CD8-positive, alpha-beta memory T cell (primary cell): ENCODE results near the gene DHX15. TPM values are rescaled to one million over a fixed set of nuclear protein-coding genes. Genes with fewer than 3 reads are reported as not detected.

Experiments
- CTCF ChIA-PET: fragments of 350-600 bp; sonication (Branson Sonifier 250); formaldehyde crosslinking; loops from one replicate; lab custom pipeline; 2021; ENCODE audit warnings: antibody characterized with exemption; lab: Charles Lee
- POLR2A ChIA-PET: fragments of 350-600 bp; sonication (Branson Sonifier 250); formaldehyde crosslinking; loops from one replicate; lab custom pipeline; 2021; ENCODE audit warnings: antibody characterized with exemption; lab: Charles Lee
- DNase-seq, 5 donors: peaks; one replicate each; pipeline versions ENCODE4 v3.0.0 to v3.0.0-alpha.2; 2020 to 2022; ENCODE audit warnings: mixed read lengths in 1 of 5
- H3K27ac ChIP-seq: one replicate; pipeline ENCODE4 v1.7.0; 2013; ENCODE audit warnings: low read depth, mild to moderate bottlenecking, low read length, moderate library complexity
- H3K27me3 ChIP-seq: 2 replicates; pipeline ENCODE4 v1.7.0; 2013; ENCODE audit warnings: low read length, mild to moderate bottlenecking; ENCODE audit not compliant: insufficient read depth, poor library complexity, severe bottlenecking
- H3K36me3 ChIP-seq: 2 replicates; pipeline ENCODE4 v1.7.0; 2013; ENCODE audit warnings: mild to moderate bottlenecking, low read length, moderate library complexity; ENCODE audit not compliant: insufficient read depth
- H3K4me1 ChIP-seq: 2 replicates; pipeline ENCODE4 v1.7.0; 2013; ENCODE audit warnings: mild to moderate bottlenecking, low read length, moderate library complexity; ENCODE audit not compliant: insufficient read depth
- H3K4me3 ChIP-seq: 2 replicates; pipeline ENCODE4 v1.7.0; 2013; ENCODE audit warnings: mild to moderate bottlenecking, low read length
- H3K9me3 ChIP-seq: 2 replicates; pipeline ENCODE4 v1.7.0; 2013; ENCODE audit warnings: mild to moderate bottlenecking, low read length
- H3K27ac Mint-ChIP-seq, 8 donors: one replicate each; pipeline ENCODE4 v1.8.0; 2020 to 2021; ENCODE audit warnings: mixed read lengths in 8 of 8, mild to moderate bottlenecking in 6 of 8, inconsistent platforms in 3 of 8, moderate library complexity in 3 of 8
- H3K27me3 Mint-ChIP-seq, 2 donors: one replicate each; pipeline ENCODE4 v1.8.0; 2020 to 2021; ENCODE audit warnings: mixed read lengths in 2 of 2, mild to moderate bottlenecking in 1 of 2, moderate library complexity in 1 of 2
- H3K36me3 Mint-ChIP-seq, 3 donors: one replicate each; pipeline ENCODE4 v1.8.0; 2020 to 2021; ENCODE audit warnings: mixed read lengths in 3 of 3, inconsistent platforms in 1 of 3, mild to moderate bottlenecking in 1 of 3
- H3K4me1 Mint-ChIP-seq, 3 donors: one replicate each; pipeline ENCODE4 v1.8.0; 2020 to 2021; ENCODE audit warnings: mixed read lengths in 3 of 3, inconsistent platforms in 1 of 3, mild to moderate bottlenecking in 1 of 3
- H3K4me3 Mint-ChIP-seq, 7 donors: one replicate each; pipeline ENCODE4 v1.8.0; 2020 to 2021; ENCODE audit warnings: mixed read lengths in 7 of 7, mild to moderate bottlenecking in 6 of 7, moderate library complexity in 4 of 7, inconsistent platforms in 2 of 7
- H3K9me3 Mint-ChIP-seq, 5 donors: one replicate each; pipeline ENCODE4 v1.8.0; 2020 to 2022; ENCODE audit warnings: mixed read lengths in 5 of 5, mild to moderate bottlenecking in 3 of 5, moderate library complexity in 2 of 5, inconsistent platforms in 1 of 5
- polyA plus RNA-seq: library from polyadenylated mRNA; unstranded; fragments of 300-500 nt; fragmentation: Illumina TruSeq; gene quantifications from one replicate; pipeline ENCODE4 v1.2.3, GENCODE V29; 2021
- total RNA-seq, 2 experiments: library from RNA; stranded (reverse); gene quantifications; one replicate each; pipeline ENCODE4 v1.2.3, GENCODE V29; 2021

The DHX15 gene
- total and polyA plus RNA-seq, 3 experiments from 2014 or later, result 54.8 to 209 (median 207) TPM

GRCh38 chr4:24613502-24613901, 29.1 kb upstream of the DHX15 start:
- H3K27me3 Mint-ChIP-seq, result peaks cover 13 to 24% of the 10 kb centered on the region in 2 donors
- no peak overlapping the region for H3K4me3 ChIP-seq
- no peaks in the 10 kb centered on the region for H3K4me1 Mint-ChIP-seq
- DNase-seq, result no peak
- no peak overlapping the region for H3K27ac ChIP-seq
- no peaks in the 10 kb centered on the region for H3K9me3 ChIP-seq
- ChIA-PET POLR2A (no interaction called here), CTCF (no interaction called here)
- no peaks in the 10 kb centered on the region for H3K27me3 ChIP-seq
- H3K36me3 Mint-ChIP-seq, result no peaks in the 10 kb centered on the region
- H3K27ac Mint-ChIP-seq, result no peak overlapping the region
- H3K4me1 ChIP-seq, result no peaks in the 10 kb centered on the region
- H3K4me3 Mint-ChIP-seq, result no peak overlapping the region
- H3K9me3 Mint-ChIP-seq, result no peaks in the 10 kb centered on the region
- no peaks in the 10 kb centered on the region for H3K36me3 ChIP-seq

- no peak for DNase-seq
- POLR2A ChIA-PET, result no interaction called here
- Mint-ChIP-seq H3K9me3 (no peaks in the 10 kb centered on the region), H3K4me1 (no peaks in the 10 kb centered on the region), H3K27ac (no peak overlapping the region), H3K4me3 (no peak overlapping the region), H3K36me3 (no peaks in the 10 kb centered on the region), H3K27me3 (peaks cover 13 to 24% of the 10 kb centered on the region in 2 donors)
- Histone ChIP-seq H3K27ac (no peak overlapping the region), H3K27me3 (no peaks in the 10 kb centered on the region), H3K9me3 (no peaks in the 10 kb centered on the region), H3K4me3 (no peak overlapping the region), H3K4me1 (no peaks in the 10 kb centered on the region), H3K36me3 (no peaks in the 10 kb centered on the region)
- CTCF ChIA-PET, result no interaction called here
Observed at GRCh38 chr4:24611575-24611974, 27.2 kb upstream of the DHX15 start.

DNA sequence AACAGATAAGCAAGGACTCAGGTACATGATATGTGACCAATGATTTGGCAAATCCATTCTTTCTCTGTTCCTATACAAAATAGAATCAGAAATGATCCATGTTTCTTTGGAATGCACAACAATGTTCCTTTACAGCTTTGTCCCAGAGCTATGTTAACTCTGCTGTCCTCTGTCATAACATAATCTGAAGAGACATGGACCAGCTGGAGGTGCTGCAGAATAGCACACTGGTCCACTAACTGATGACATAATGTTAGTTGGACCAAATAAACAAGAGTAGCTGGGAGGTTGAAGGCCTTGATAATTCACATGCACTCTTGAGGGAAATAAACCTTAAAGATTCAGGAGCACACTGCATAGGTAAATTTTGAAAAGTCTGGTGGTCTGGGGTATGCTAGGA, 23.0 kb upstream of the DHX15 start:
- no peaks in the 10 kb centered on the region for H3K9me3 Mint-ChIP-seq
- H3K27ac Mint-ChIP-seq, result no peak overlapping the region
- H3K27me3 Mint-ChIP-seq, result peaks cover 12 to 16% of the 10 kb centered on the region in 2 donors
- Histone ChIP-seq H3K4me1 (no peaks in the 10 kb centered on the region), H3K27ac (no peak overlapping the region), H3K27me3 (no peaks in the 10 kb centered on the region), H3K9me3 (no peaks in the 10 kb centered on the region), H3K4me3 (no peak overlapping the region), H3K36me3 (no peaks in the 10 kb centered on the region)
- ChIA-PET POLR2A (no interaction called here), CTCF (no interaction called here)
- H3K36me3 Mint-ChIP-seq, result no peaks in the 10 kb centered on the region
- no peak for DNase-seq
- no peak overlapping the region for H3K4me3 Mint-ChIP-seq
- peaks cover 4 to 11% (median 7%) of the 10 kb centered on the region in 3 donors for H3K4me1 Mint-ChIP-seq

GRCh38 chr4:24605216-24605615, 20.9 kb upstream of the DHX15 start:
- H3K36me3 Mint-ChIP-seq, result no peaks in the 10 kb centered on the region
- Histone ChIP-seq H3K9me3 (no peaks in the 10 kb centered on the region), H3K27ac (no peak overlapping the region), H3K4me1 (no peaks in the 10 kb centered on the region), H3K4me3 (no peak overlapping the region), H3K27me3 (no peaks in the 10 kb centered on the region), H3K36me3 (no peaks in the 10 kb centered on the region)
- no peak for DNase-seq
- ChIA-PET CTCF (no interaction called here), POLR2A (no interaction called here)
- H3K27me3 Mint-ChIP-seq, result peaks cover 6 to 22% of the 10 kb centered on the region in 2 donors
- no peak overlapping the region for H3K27ac Mint-ChIP-seq
- H3K4me1 Mint-ChIP-seq, result peaks cover 4 to 11% (median 7%) of the 10 kb centered on the region in 3 donors
- H3K9me3 Mint-ChIP-seq, result no peaks in the 10 kb centered on the region
- no peak overlapping the region for H3K4me3 Mint-ChIP-seq

GRCh38 chr4:24604558-24605214, 20.3 kb upstream of the DHX15 start:
- no peak overlapping the region for H3K27ac Mint-ChIP-seq
- no peak overlapping the region for H3K4me3 Mint-ChIP-seq
- peaks cover 4 to 11% (median 7%) of the 10 kb centered on the region in 3 donors for H3K4me1 Mint-ChIP-seq
- no peaks in the 10 kb centered on the region for H3K36me3 Mint-ChIP-seq
- ChIA-PET POLR2A (no interaction called here), CTCF (no interaction called here)
- DNase-seq, result no peak
- no peaks in the 10 kb centered on the region for H3K9me3 Mint-ChIP-seq
- H3K36me3 ChIP-seq, result no peaks in the 10 kb centered on the region
- H3K4me3 ChIP-seq, result no peak overlapping the region
- no peaks in the 10 kb centered on the region for H3K4me1 ChIP-seq
- H3K27me3 ChIP-seq, result no peaks in the 10 kb centered on the region
- H3K27ac ChIP-seq, result no peak overlapping the region
- H3K9me3 ChIP-seq, result no peaks in the 10 kb centered on the region
- H3K27me3 Mint-ChIP-seq, result peaks cover 6 to 19% of the 10 kb centered on the region in 2 donors

- Histone ChIP-seq H3K27ac (no peak overlapping the region), H3K4me3 (no peak overlapping the region), H3K4me1 (no peaks in the 10 kb centered on the region), H3K36me3 (no peaks in the 10 kb centered on the region), H3K9me3 (no peaks in the 10 kb centered on the region), H3K27me3 (no peaks in the 10 kb centered on the region)
- POLR2A ChIA-PET, result no interaction called here
- H3K9me3 Mint-ChIP-seq, result no peaks in the 10 kb centered on the region
- CTCF ChIA-PET, result no interaction called here
- no peak for DNase-seq
- no peaks in the 10 kb centered on the region for H3K36me3 Mint-ChIP-seq
- H3K4me3 Mint-ChIP-seq, result no peak overlapping the region
- peaks cover 4 to 11% (median 7%) of the 10 kb centered on the region in 3 donors for H3K4me1 Mint-ChIP-seq
- no peak overlapping the region for H3K27ac Mint-ChIP-seq
- H3K27me3 Mint-ChIP-seq, result peaks cover 5 to 9% of the 10 kb centered on the region in 2 donors
Observed at GRCh38 chr4:24603343-24603742, 19.0 kb upstream of the DHX15 start.

- Histone ChIP-seq H3K4me1 (no peaks in the 10 kb centered on the region), H3K9me3 (no peaks in the 10 kb centered on the region), H3K4me3 (no peak overlapping the region), H3K36me3 (no peaks in the 10 kb centered on the region), H3K27me3 (no peaks in the 10 kb centered on the region), H3K27ac (no peak overlapping the region)
- POLR2A ChIA-PET, result no interaction called here
- CTCF ChIA-PET, result no interaction called here
- Mint-ChIP-seq H3K4me1 (peaks cover 4 to 11% (median 7%) of the 10 kb centered on the region in 3 donors), H3K27ac (no peak overlapping the region), H3K27me3 (peaks cover 2 to 13% of the 10 kb centered on the region in 2 donors), H3K9me3 (peaks cover 0 to 5% (median 0%) of the 10 kb centered on the region in 5 donors), H3K36me3 (no peaks in the 10 kb centered on the region), H3K4me3 (no peak overlapping the region)
- no peak for DNase-seq
Observed at GRCh38 chr4:24601121-24601520, 16.8 kb upstream of the DHX15 start.

DNA sequence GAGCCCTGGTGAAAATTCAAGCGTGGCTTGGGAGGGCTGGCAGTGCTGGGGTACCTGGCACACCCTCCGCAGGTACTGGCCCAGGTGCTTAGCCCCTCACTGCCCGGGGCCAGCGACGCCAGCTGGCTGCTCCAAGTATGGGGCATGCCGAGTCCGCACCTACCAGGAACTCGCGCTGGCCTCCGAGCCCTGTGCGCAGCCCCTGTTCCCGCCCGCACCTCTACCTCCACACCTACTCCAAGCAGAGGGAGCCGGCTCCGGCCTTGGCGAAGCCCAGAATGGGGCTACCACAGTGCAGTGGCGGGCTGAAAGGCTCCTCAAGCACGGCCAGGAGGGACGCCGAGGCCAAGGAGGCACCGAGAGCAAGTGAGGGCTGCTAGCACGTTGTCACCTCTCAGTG, 14.9 kb upstream of the DHX15 start:
- Mint-ChIP-seq H3K4me3 (no peak overlapping the region), H3K27ac (no peak overlapping the region)
- CTCF ChIA-PET, result no interaction called here

More for the DNA sequence above, 14.9 kb upstream of the DHX15 start:
- no peaks in the 10 kb centered on the region for H3K36me3 ChIP-seq
- H3K4me1 Mint-ChIP-seq, result peaks cover 0 to 3% (median under 1%) of the 10 kb centered on the region in 3 donors
- H3K4me1 ChIP-seq, result no peaks in the 10 kb centered on the region
- H3K4me3 ChIP-seq, result no peak overlapping the region
- H3K36me3 Mint-ChIP-seq, result no peaks in the 10 kb centered on the region
- H3K9me3 Mint-ChIP-seq, result peaks cover 0 to 5% (median 0%) of the 10 kb centered on the region in 5 donors
- H3K27ac ChIP-seq, result no peak overlapping the region
- POLR2A ChIA-PET, result no interaction called here
- H3K9me3 ChIP-seq, result no peaks in the 10 kb centered on the region
- no peak for DNase-seq
- peaks cover 0 to 13% of the 10 kb centered on the region in 2 donors for H3K27me3 Mint-ChIP-seq
- no peaks in the 10 kb centered on the region for H3K27me3 ChIP-seq
